Measurements from ENCODE around the gene EGFLAM.

- TF ChIP-seq, protein P1, sequence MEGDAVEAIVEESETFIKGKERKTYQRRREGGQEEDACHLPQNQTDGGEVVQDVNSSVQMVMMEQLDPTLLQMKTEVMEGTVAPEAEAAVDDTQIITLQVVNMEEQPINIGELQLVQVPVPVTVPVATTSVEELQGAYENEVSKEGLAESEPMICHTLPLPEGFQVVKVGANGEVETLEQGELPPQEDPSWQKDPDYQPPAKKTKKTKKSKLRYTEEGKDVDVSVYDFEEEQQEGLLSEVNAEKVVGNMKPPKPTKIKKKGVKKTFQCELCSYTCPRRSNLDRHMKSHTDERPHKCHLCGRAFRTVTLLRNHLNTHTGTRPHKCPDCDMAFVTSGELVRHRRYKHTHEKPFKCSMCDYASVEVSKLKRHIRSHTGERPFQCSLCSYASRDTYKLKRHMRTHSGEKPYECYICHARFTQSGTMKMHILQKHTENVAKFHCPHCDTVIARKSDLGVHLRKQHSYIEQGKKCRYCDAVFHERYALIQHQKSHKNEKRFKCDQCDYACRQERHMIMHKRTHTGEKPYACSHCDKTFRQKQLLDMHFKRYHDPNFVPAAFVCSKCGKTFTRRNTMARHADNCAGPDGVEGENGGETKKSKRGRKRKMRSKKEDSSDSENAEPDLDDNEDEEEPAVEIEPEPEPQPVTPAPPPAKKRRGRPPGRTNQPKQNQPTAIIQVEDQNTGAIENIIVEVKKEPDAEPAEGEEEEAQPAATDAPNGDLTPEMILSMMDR (IDR thresholded peaks at IDR 0.05): no peak
- no peak for TF ChIP-seq POLR2AphosphoS5 (IDR thresholded peaks at IDR 0.05)
- no peak for TF ChIP-seq POLR2A (IDR thresholded peaks at IDR 0.05)
- TF ChIP-seq EP300 (IDR thresholded peaks at IDR 0.05): no peak
These were observed 8.5 kb upstream of the EGFLAM start for GRCh38 chr5:38249812-38250211.
